ENCODE measurements around the gene SS18L1. TPM values are rescaled to one million over a fixed set of nuclear protein-coding genes. Genes with fewer than 3 reads are reported as not detected.
A peak's percentile ranks its signal among the peaks of the same experiment; 100 is the strongest.

SS18L1 gene
- total and polyA plus RNA-seq, 2 experiments from 2014 or later = 3.2 to 38.7 TPM

DNA sequence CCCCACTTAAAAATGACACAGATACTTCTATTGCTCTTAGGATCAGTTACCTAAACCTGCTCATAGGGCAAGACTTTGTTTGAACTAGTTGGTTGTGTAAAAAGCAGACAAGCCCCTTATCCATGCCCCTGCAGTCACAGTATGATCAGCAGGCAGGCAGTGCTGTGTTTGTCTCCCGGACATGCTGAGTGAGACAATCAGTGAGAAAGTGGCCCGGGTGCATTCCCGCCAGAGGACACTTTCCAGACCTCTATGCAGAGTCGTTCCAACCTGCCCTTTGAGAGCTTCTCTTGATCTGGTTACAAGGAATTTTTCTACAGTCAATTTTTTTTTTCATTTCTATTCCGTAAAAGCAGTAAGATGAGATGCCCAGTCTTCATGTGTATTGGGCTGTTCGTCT lies 15.1 kb upstream of the SS18L1 start:
- Histone ChIP-seq H3K4me3 (no peak overlapping the region), H3K36me3 (peaks cover 71% of the 10 kb centered on the region), H3K9me3 (ENCODE audit: low read depth) (no peaks in the 10 kb centered on the region), H3K27ac (no peak overlapping the region), H3K27me3 (no peaks in the 10 kb centered on the region), H3K4me1 (ENCODE audit: low read depth) (peaks cover 6% of the 10 kb centered on the region)
- TF ChIP-seq, protein P1, sequence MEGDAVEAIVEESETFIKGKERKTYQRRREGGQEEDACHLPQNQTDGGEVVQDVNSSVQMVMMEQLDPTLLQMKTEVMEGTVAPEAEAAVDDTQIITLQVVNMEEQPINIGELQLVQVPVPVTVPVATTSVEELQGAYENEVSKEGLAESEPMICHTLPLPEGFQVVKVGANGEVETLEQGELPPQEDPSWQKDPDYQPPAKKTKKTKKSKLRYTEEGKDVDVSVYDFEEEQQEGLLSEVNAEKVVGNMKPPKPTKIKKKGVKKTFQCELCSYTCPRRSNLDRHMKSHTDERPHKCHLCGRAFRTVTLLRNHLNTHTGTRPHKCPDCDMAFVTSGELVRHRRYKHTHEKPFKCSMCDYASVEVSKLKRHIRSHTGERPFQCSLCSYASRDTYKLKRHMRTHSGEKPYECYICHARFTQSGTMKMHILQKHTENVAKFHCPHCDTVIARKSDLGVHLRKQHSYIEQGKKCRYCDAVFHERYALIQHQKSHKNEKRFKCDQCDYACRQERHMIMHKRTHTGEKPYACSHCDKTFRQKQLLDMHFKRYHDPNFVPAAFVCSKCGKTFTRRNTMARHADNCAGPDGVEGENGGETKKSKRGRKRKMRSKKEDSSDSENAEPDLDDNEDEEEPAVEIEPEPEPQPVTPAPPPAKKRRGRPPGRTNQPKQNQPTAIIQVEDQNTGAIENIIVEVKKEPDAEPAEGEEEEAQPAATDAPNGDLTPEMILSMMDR (IDR thresholded peaks at IDR 0.05; ENCODE audit: low read depth, low read length) = no peak
- no peak for DNase-seq (ENCODE audit: low read depth in 1 of 2, low spot score in 1 of 2)

DNA sequence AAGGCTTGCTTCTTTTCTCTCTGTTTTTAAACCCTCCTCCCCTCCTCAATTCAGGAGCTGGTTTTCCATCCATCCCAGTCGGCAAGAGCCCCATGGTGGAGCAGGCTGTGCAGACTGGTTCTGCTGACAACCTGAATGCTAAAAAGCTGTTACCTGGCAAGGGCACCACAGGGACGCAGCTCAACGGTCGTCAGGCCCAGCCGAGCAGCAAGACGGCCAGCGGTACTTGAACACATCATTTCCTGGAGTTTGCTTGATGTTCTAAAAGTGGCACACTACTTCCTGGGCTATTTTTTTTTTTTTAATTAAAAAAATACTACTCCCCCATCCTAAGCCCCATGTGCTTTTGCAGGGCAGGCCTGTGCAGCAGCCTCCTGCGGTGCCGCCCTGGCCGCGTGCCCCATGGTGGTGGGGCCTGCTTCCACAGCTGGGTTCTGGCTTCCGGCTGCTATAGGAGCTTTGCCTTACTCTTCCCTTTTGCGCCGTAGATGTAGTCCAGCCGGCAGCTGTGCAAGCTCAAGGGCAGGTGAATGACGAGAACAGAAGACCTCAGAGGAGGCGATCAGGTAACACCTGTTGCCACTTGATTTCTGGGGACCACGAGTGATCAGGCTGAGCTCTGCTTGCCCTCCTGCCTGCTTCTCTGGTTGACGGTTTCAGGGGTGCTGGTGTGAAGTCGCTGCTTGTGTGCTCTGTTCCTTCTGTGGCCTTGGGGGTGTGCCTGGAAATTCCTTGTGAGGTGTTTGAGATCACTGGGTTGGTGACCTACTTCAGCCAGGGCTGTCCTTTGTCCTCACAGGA lies 13.6 kb upstream of the SS18L1 start:
- no peaks in the 10 kb centered on the region for H3K9me3 ChIP-seq (ENCODE audit: low read depth)
- peaks cover 80% of the 10 kb centered on the region for H3K36me3 ChIP-seq
- H3K27ac ChIP-seq = no peak overlapping the region
- no peaks in the 10 kb centered on the region for H3K4me1 ChIP-seq (ENCODE audit: low read depth)
- H3K27me3 ChIP-seq = no peaks in the 10 kb centered on the region
- no peak for DNase-seq (ENCODE audit: low read depth in 1 of 2, low spot score in 1 of 2)
- TF ChIP-seq, protein P1 (IDR thresholded peaks at IDR 0.05; ENCODE audit: low read depth, low read length) = no peak
- no peak overlapping the region for H3K4me3 ChIP-seq

- no peak overlapping the region for H3K4me3 ChIP-seq
- TF ChIP-seq, protein P1 (IDR thresholded peaks at IDR 0.05; ENCODE audit: low read depth, low read length) = no peak
- H3K27me3 ChIP-seq = no peaks in the 10 kb centered on the region
- H3K9me3 ChIP-seq (ENCODE audit: low read depth) = no peaks in the 10 kb centered on the region
- peaks cover 79% of the 10 kb centered on the region for H3K36me3 ChIP-seq
- DNase-seq (ENCODE audit: low read depth in 1 of 2, low spot score in 1 of 2) = no peak
- H3K27ac ChIP-seq = no peak overlapping the region
- H3K4me1 ChIP-seq (ENCODE audit: low read depth) = no peaks in the 10 kb centered on the region
Observed at GRCh38 chr20:62131560-62132320, 11.8 kb upstream of the SS18L1 start.

DNA sequence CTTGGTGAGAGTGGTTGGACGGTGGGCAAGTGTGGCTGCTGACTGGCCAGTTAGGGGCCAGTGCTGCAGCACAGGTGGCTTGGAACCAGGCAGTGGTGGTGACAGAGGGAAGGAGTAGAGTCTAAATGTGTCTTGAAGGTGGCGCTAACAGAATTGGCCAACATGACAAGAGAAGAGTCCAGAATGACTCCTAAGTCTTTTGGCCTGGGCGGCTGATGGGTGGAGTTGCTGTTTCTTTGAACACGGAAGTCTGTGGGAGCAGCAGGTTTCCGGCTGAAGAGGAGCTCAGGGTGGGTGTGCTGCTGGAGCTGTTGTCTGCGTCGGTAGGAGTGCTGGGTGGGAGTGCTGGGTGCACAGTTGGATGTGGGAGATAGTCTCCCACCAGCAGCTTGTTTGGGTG lies 11.1 kb upstream of the SS18L1 start:
- TF ChIP-seq, protein P1 (IDR thresholded peaks at IDR 0.05; ENCODE audit: low read depth, low read length) = no peak
- no peaks in the 10 kb centered on the region for H3K9me3 ChIP-seq (ENCODE audit: low read depth)
- no peak for DNase-seq (ENCODE audit: low read depth in 1 of 2, low spot score in 1 of 2)
- peaks cover 78% of the 10 kb centered on the region for H3K36me3 ChIP-seq
- H3K27ac ChIP-seq = peak overlapping the region; percentile 28
- H3K4me1 ChIP-seq (ENCODE audit: low read depth) = no peaks in the 10 kb centered on the region
- no peak overlapping the region for H3K4me3 ChIP-seq
- no peaks in the 10 kb centered on the region for H3K27me3 ChIP-seq

DNA sequence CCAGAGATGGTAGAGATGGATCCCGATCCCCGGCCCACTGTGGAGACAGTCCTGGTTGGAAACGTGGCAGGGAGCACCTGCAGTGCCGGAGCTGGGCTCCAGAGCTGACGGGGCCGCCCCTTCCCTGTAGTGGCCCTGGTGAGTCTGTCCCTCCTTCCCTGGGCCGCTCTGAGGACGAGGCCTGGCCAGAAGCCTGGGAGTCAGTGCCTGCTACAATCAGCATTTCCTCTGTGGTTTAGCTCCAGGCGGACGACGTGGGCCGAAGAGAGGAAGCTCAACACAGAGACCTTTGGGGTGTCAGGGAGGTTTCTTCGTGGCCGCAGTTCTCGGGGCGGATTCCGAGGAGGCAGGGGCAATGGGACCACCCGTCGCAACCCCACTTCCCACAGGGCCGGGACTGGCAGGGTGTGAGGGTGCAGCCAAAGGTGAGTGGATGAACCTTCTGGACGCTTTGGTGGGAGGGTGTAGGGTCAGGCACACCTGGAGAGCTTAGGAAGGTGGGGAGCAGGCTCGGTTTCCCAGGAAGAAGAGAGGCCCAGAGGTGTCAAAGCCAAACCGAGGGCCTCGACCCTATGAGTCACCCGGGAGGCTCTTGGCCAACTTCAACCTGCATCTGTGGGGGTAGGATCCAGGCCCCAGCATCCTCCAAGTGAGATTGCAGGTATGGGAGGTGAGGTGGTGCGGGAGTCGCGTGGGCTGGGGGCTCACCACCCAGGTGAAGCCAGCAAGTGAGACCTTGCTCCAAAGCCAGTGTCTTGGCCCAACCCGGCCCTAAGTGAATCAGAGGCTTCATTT lies 10.3 kb upstream of the SS18L1 start:
- peak in 1 of 2 donors; percentile 50 for DNase-seq (ENCODE audit: low read depth in 1 of 2, low spot score in 1 of 2)
- Histone ChIP-seq H3K27me3 (no peaks in the 10 kb centered on the region), H3K27ac (peak overlapping the region; percentile 28), H3K36me3 (peaks cover 78% of the 10 kb centered on the region), H3K4me3 (no peak overlapping the region), H3K4me1 (ENCODE audit: low read depth) (no peaks in the 10 kb centered on the region), H3K9me3 (ENCODE audit: low read depth) (no peaks in the 10 kb centered on the region)
- TF ChIP-seq, protein P1 (IDR thresholded peaks at IDR 0.05; ENCODE audit: low read depth, low read length) = no peak
